Ovary (tissue), 9 donors: Measurements from ENCODE around the gene MEI1. TPM values are rescaled to one million over a fixed set of nuclear protein-coding genes. Genes with fewer than 3 reads are reported as not detected.
"Not testable (repeated sequence)": the region's sequence is repeated elsewhere in the genome, so short reads cannot be mapped to it uniquely, and the experiment has no call there.

Source experiments
- DNase-seq, 5 donors: peaks; one replicate each; pipeline ENCODE4 v3.0.0-alpha.2; 2019 to 2020
- H3K27ac ChIP-seq, 2 donors: fragments of 200-600 bp; one replicate each; pipeline versions ENCODE4 v1.5.1 to v1.8.0; 2019 to 2022
- H3K27me3 ChIP-seq: fragments of 200-600 bp; one replicate; pipeline ENCODE4 v1.8.0; 2022
- H3K36me3 ChIP-seq: fragments of 200-600 bp; sonication (generic); one replicate; pipeline ENCODE4 v1.5.1; 2019
- H3K4me1 ChIP-seq: one replicate; pipeline ENCODE4 v1.8.1; 2013; ENCODE audit warnings: mild to moderate bottlenecking, moderate library complexity; ENCODE audit not compliant: insufficient read depth
- H3K4me3 ChIP-seq: fragments of 200-600 bp; sonication (generic); one replicate; pipeline ENCODE4 v1.5.1; 2017
- H3K9me3 ChIP-seq, 2 donors: fragments of 200-600 bp in 1 of 2; sonication (generic) in 1 of 2; one replicate each; pipeline versions ENCODE4 v1.5.1 to v1.8.1; 2013 to 2019; ENCODE audit warnings: mild to moderate bottlenecking in 1 of 2, moderate library complexity in 1 of 2
- CTCF ChIP-seq, 3 donors: fragments of 450-650 bp in 2 of 3; fragments of 200-600 bp in 1 of 3; IDR thresholded peaks; one replicate each; pipeline versions ENCODE4 v1.5.1 to v1.8.0; 2016 to 2022; ENCODE audit warnings: antibody characterized with exemption in 3 of 3, mild to moderate bottlenecking in 1 of 3
- EP300 ChIP-seq: sonication (generic); formaldehyde crosslinking; IDR thresholded peaks from one replicate; pipeline ENCODE4 v1.6.1; 2017; ENCODE audit warnings: antibody characterized with exemption
- POLR2A ChIP-seq: fragments of 450-650 bp; IDR thresholded peaks from one replicate; pipeline ENCODE4 v1.6.1; 2017; ENCODE audit warnings: antibody characterized with exemption, mild to moderate bottlenecking, moderate library complexity
- WGBS, 3 donors: extraction: QIAGEN DNeasy Blood & Tissue Kit in 1 of 3; methylation state at CpG; one replicate each; pipeline versions ENCODE4 v1.1.5 to v1.1.7; 2013 to 2017; 5-methylcytosine and 5-hydroxymethylcytosine counted together
- intact Hi-C, 4 donors: fragments of 100-400 bp; cut with DNase I; formaldehyde crosslinking; loops; one replicate each; pipeline versions ENCODE4 v1.11.0 to v1.15.1; 2022 to 2023
- polyA plus RNA-seq, 2 donors: library from polyadenylated mRNA; stranded (reverse); fragments of 200-250 nt in 1 of 2; fragments of 350-450 nt in 1 of 2; fragmentation: Illumina TruSeq in 1 of 2; extraction: RNeasy Lipid Tissue Mini Kit (QIAGEN cat#74804) in 1 of 2; gene quantifications; one replicate each; pipeline ENCODE4 v1.2.3, GENCODE V29; 2013 to 2014
- total RNA-seq, 7 donors: library from RNA; depleted of rRNA in 2 of 7; stranded (reverse); fragments of >200 nt in 2 of 7; fragmentation: NEBNext Ultra II Directional in 3 of 7; extraction: Animal tissue kit (Norgen Biotek cat#: 25700) in 3 of 7; gene quantifications; one replicate each; pipeline versions ENCODE4 v1.1.0 to v1.2.4, GENCODE V29; 2016 to 2023
- donor health status: DM: no; HTN: no; CAD: no; lungs with moderate emphysema.
- donor health status: DM: no; HTN: no; CAD: no.
- donor health status: Bipolar disorder and iron deficiency.
- donor health status: DM: yes; HTN: yes; CAD: no.
- donor health status: DM: no; HTN: no; CAD: no.
- donor health status: DM: yes; HTN: yes; CAD: no.

MEI1 gene
- total and polyA plus RNA-seq, 9 donors = 0.25 to 2.6 (median 1.1) TPM

- no peaks in the 10 kb centered on the region for H3K9me3 ChIP-seq
- no peaks in the 10 kb centered on the region for H3K27me3 ChIP-seq
- WGBS, 3 donors = 57 to 77% (median 61%) methylated on average over 3 of the region's 3 CpGs
- H3K4me3 ChIP-seq = no peak overlapping the region
- no peak for DNase-seq
- H3K4me1 ChIP-seq = no peaks in the 10 kb centered on the region
- intact Hi-C loops = no loop called here
- H3K36me3 ChIP-seq = no peaks in the 10 kb centered on the region
- H3K27ac ChIP-seq = no peak overlapping the region
- no peak for TF ChIP-seq EP300
- TF ChIP-seq CTCF (IDR thresholded peaks at IDR 0.05) = no peak
- no peak for TF ChIP-seq POLR2A
Measured at GRCh38 chr22:41661088-41661487, 38.2 kb upstream of the MEI1 start.

DNA sequence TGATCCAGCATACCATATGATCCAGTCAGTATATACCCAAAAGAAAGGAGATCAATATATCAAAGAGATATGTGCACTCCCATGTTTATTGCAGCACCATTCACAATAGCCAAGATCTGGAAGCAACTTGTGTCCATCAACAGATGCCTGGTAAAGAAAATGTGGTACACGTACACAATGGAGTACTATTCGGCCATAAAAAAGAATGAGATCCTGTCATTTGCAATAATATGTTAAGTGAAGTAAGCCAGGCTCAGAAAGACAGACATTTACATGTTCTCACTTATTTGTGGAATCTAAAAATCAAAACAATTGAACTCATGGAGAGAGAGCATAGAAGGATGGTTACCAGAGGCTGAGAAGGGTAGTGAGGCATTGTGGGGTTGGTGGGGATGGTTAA, 37.6 kb upstream of the MEI1 start:
- intact Hi-C loops = no loop called here
- Histone ChIP-seq H3K36me3 (no peaks in the 10 kb centered on the region), H3K4me1 (no peaks in the 10 kb centered on the region), H3K27me3 (no peaks in the 10 kb centered on the region), H3K27ac (no peak overlapping the region), H3K4me3 (no peak overlapping the region), H3K9me3 (no peaks in the 10 kb centered on the region)
- WGBS, 3 donors = 86 to 94% (median 90%) methylated on average over 2 of the region's 2 CpGs
- TF ChIP-seq EP300 (no peak), CTCF (IDR thresholded peaks at IDR 0.05) (no peak), POLR2A (no peak)
- no peak for DNase-seq

- H3K27me3 ChIP-seq, intact Hi-C loops, H3K27ac ChIP-seq, H3K9me3 ChIP-seq, H3K4me3 ChIP-seq, H3K36me3 ChIP-seq, DNase-seq, H3K4me1 ChIP-seq: not testable (repeated sequence)
- WGBS, 3 donors = 67 to 71% (median 68%) methylated on average over 9 of the region's 9 CpGs
Measured at GRCh38 chr22:41663594-41663993, 35.7 kb upstream of the MEI1 start.

DNA sequence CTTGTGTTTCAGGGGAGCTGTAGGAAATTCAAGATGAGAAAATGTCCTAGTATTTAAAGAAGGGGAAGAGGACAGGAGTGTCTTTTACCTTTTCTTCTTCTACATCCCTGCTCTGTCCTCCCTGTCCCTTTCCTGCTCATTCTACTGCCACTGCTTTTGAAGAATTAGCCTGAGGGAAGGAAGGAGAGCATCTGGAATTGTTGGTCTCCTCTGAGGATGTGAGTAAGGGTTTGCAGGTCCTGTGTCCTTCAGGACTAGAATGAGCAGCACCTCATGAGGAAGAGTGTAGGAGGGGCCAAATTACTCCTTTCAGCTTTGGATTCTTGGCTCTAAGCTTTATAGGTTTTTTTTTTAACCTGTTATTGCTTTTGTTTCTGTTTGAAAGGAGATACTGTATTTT, 34.8 kb upstream of the MEI1 start:
- Histone ChIP-seq H3K4me3 (no peak overlapping the region), H3K36me3 (no peaks in the 10 kb centered on the region), H3K27ac (no peak overlapping the region), H3K27me3 (no peaks in the 10 kb centered on the region), H3K9me3 (no peaks in the 10 kb centered on the region), H3K4me1 (no peaks in the 10 kb centered on the region)
- intact Hi-C loops = no loop called here
- no peak for DNase-seq
- TF ChIP-seq POLR2A = no peak
- TF ChIP-seq EP300 = no peak
- TF ChIP-seq CTCF (IDR thresholded peaks at IDR 0.05) = no peak

DNA sequence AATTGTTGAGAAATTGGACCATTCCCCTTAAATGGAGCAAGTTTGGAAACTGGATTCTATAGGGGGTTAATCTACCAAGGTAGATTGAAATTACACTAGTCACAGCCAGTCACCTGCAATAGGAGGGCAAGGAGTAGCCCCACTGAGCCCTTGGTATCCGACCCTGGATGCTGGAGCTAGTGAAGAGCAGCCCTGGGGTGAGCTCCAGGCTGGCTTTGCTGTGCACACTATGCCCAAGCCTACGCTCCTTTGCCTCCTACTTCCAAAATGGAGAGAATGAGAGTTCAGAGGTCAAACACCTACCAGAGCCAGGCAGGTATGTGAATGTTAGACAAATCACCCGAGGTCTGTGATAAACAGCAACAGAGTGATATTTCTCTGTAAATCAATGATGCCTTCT, 34.4 kb upstream of the MEI1 start:
- 75 to 82% (median 81%) methylated on average over 3 of the region's 3 CpGs for WGBS, 3 donors

More for the DNA sequence above, 34.4 kb upstream of the MEI1 start:
- TF ChIP-seq POLR2A (no peak), EP300 (no peak), CTCF (IDR thresholded peaks at IDR 0.05) (no peak)
- Histone ChIP-seq H3K36me3 (no peaks in the 10 kb centered on the region), H3K4me3 (no peak overlapping the region), H3K27me3 (no peaks in the 10 kb centered on the region), H3K4me1 (no peaks in the 10 kb centered on the region), H3K27ac (no peak overlapping the region), H3K9me3 (no peaks in the 10 kb centered on the region)
- intact Hi-C loops = no loop called here
- no peak for DNase-seq
